KMS-11 (cell line): ENCODE results near the gene NDUFAB1.

Experiments used
- H2AFZ ChIP-seq: fragments of 200-600 bp; sonication (generic); 2 replicates; pipeline ENCODE4 v1.6.1; 2016; ENCODE audit warnings: antibody characterized with exemption, mixed run types, low read depth
- H3K27ac ChIP-seq: fragments of 200-600 bp; sonication (generic); 2 replicates; pipeline ENCODE4 v1.6.1; 2016; ENCODE audit warnings: mild to moderate bottlenecking, mixed run types
- H3K27me3 ChIP-seq: fragments of 200-600 bp; sonication (generic); 2 replicates; pipeline ENCODE4 v1.6.1; 2017; ENCODE audit warnings: mild to moderate bottlenecking, low read depth, mixed run types, moderate library complexity; ENCODE audit not compliant: insufficient read depth
- H3K36me3 ChIP-seq: fragments of 200-600 bp; sonication (generic); 2 replicates; pipeline ENCODE4 v1.6.1; 2017; ENCODE audit warnings: mild to moderate bottlenecking, mixed run types; ENCODE audit not compliant: insufficient read depth
- H3K4me1 ChIP-seq: fragments of 200-600 bp; sonication (generic); 2 replicates; pipeline ENCODE4 v1.6.1; 2016; ENCODE audit warnings: mild to moderate bottlenecking, low read depth, mixed run types; ENCODE audit not compliant: poor library complexity, severe bottlenecking
- H3K4me2 ChIP-seq: fragments of 200-600 bp; sonication (generic); 2 replicates; pipeline ENCODE4 v1.7.0; 2016; ENCODE audit warnings: mild to moderate bottlenecking, mixed run types
- H3K4me3 ChIP-seq: fragments of 200-600 bp; sonication (generic); IDR thresholded peaks from 2 replicates; pipeline ENCODE4 v1.6.1; 2017; ENCODE audit warnings: low read depth, low read length, mixed read lengths; ENCODE audit not compliant: insufficient read depth
- H3K79me2 ChIP-seq: fragments of 200-600 bp; sonication (generic); 2 replicates; pipeline ENCODE4 v1.6.1; 2016; ENCODE audit warnings: low read depth, mixed run types; ENCODE audit not compliant: insufficient read depth
- H3K9ac ChIP-seq: fragments of 200-600 bp; sonication (generic); 2 replicates; pipeline ENCODE4 v1.6.1; 2016; ENCODE audit warnings: mild to moderate bottlenecking, mixed run types
- H4K20me1 ChIP-seq: fragments of 200-600 bp; sonication (generic); 2 replicates; pipeline ENCODE4 v1.6.1; 2016; ENCODE audit warnings: mild to moderate bottlenecking, mixed run types; ENCODE audit not compliant: insufficient read depth
- CTCF ChIP-seq: fragments of 200-600 bp; sonication (generic); conservative IDR thresholded peaks from 2 replicates; pipeline ENCODE4 v1.6.1; 2017; ENCODE audit warnings: low read depth, mild to moderate bottlenecking, antibody characterized with exemption, low read length, moderate library complexity, mixed read lengths

NDUFAB1 gene

GRCh38 chr16:23575834-23576233 lies 20.3 kb downstream of the NDUFAB1 start:
- no peaks in the 10 kb centered on the region for H4K20me1 ChIP-seq
- no peak overlapping the region for H3K9ac ChIP-seq
- no peaks in the 10 kb centered on the region for H3K79me2 ChIP-seq
- no peak overlapping the region for H3K27ac ChIP-seq
- H3K4me3 ChIP-seq = no peak overlapping the region
- no peak overlapping the region for H2AFZ ChIP-seq
- H3K4me2 ChIP-seq = no peak overlapping the region
- TF ChIP-seq CTCF = no peak
- no peaks in the 10 kb centered on the region; the same call in 1 of the 2 replicates for H3K36me3 ChIP-seq
- H3K4me1 ChIP-seq = no peaks in the 10 kb centered on the region
- no peaks in the 10 kb centered on the region for H3K27me3 ChIP-seq

- no peaks in the 10 kb centered on the region for H3K27me3 ChIP-seq
- no peaks in the 10 kb centered on the region; the same call in 1 of the 2 replicates for H3K36me3 ChIP-seq
These were observed 22.3 kb downstream of the NDUFAB1 start for GRCh38 chr16:23573817-23574216.

GRCh38 chr16:23572394-23572793 lies 23.7 kb downstream of the NDUFAB1 start:
- Histone ChIP-seq H4K20me1 (no peaks in the 10 kb centered on the region), H3K36me3 (no peaks in the 10 kb centered on the region; the same call in 1 of the 2 replicates), H3K4me1 (no peaks in the 10 kb centered on the region), H3K4me2 (no peak overlapping the region), H3K27me3 (no peaks in the 10 kb centered on the region), H3K9ac (no peak overlapping the region), H3K4me3 (no peak overlapping the region), H3K79me2 (no peaks in the 10 kb centered on the region), H2AFZ (no peak overlapping the region), H3K27ac (no peak overlapping the region)
- no peak for TF ChIP-seq CTCF

More at GRCh38 chr16:23573817-23574216, 22.3 kb downstream of the NDUFAB1 start:
- Histone ChIP-seq H3K4me2 (no peak overlapping the region), H3K4me3 (no peak overlapping the region), H3K4me1 (no peaks in the 10 kb centered on the region), H2AFZ (no peak overlapping the region), H3K9ac (no peak overlapping the region), H3K79me2 (no peaks in the 10 kb centered on the region), H4K20me1 (no peaks in the 10 kb centered on the region), H3K27ac (no peak overlapping the region)
- no peak for TF ChIP-seq CTCF

GRCh38 chr16:23571895-23572294 lies 24.2 kb downstream of the NDUFAB1 start:
- Histone ChIP-seq H3K79me2 (no peaks in the 10 kb centered on the region), H3K9ac (no peak overlapping the region), H3K27me3 (no peaks in the 10 kb centered on the region), H4K20me1 (no peaks in the 10 kb centered on the region), H3K27ac (no peak overlapping the region), H2AFZ (no peak overlapping the region), H3K4me3 (no peak overlapping the region), H3K4me1 (no peaks in the 10 kb centered on the region), H3K4me2 (no peak overlapping the region), H3K36me3 (no peaks in the 10 kb centered on the region; the same call in 1 of the 2 replicates)
- no peak for TF ChIP-seq CTCF
